Suprapubic skin (tissue), 4 donors: ENCODE results near the gene INTS6.

Source experiments
- CTCF ChIP-seq, 2 donors: fragments of 200-600 bp in 1 of 2; fragments of 450-650 bp in 1 of 2; sonication (generic) in 1 of 2; IDR thresholded peaks; one replicate each; pipeline ENCODE4 v1.5.1; 2016 to 2019; ENCODE audit warnings: antibody characterized with exemption in 2 of 2, mild to moderate bottlenecking in 1 of 2, moderate library complexity in 1 of 2
- EP300 ChIP-seq: sonication (generic); formaldehyde crosslinking; IDR thresholded peaks from one replicate; pipeline ENCODE4 v1.6.1; 2017; ENCODE audit warnings: antibody characterized with exemption
- POLR2A ChIP-seq, 2 donors: fragments of 450-650 bp; IDR thresholded peaks; one replicate each; pipeline ENCODE4 v1.6.1; 2017; ENCODE audit warnings: antibody characterized with exemption in 2 of 2, mild to moderate bottlenecking in 2 of 2, moderate library complexity in 2 of 2
- POLR2AphosphoS5 ChIP-seq, 3 donors: sonication (generic); formaldehyde crosslinking; IDR thresholded peaks; one replicate each; pipeline ENCODE4 v1.6.1; 2017; ENCODE audit warnings: antibody characterized with exemption in 3 of 3

- TF ChIP-seq POLR2A (IDR thresholded peaks at IDR 0.05) (no peak), POLR2AphosphoS5 (IDR thresholded peaks at IDR 0.05) (no peak), EP300 (no peak), CTCF (IDR thresholded peaks at IDR 0.05) (no peak)
These were observed 48.8 kb upstream of the INTS6 start for GRCh38 chr13:51501592-51502152.
